ENCODE results near the gene RNF133.
"Not testable (repeated sequence)": the region's sequence is repeated elsewhere in the genome, so short reads cannot be mapped to it uniquely, and the experiment has no call there.

The RNF133 gene

DNA sequence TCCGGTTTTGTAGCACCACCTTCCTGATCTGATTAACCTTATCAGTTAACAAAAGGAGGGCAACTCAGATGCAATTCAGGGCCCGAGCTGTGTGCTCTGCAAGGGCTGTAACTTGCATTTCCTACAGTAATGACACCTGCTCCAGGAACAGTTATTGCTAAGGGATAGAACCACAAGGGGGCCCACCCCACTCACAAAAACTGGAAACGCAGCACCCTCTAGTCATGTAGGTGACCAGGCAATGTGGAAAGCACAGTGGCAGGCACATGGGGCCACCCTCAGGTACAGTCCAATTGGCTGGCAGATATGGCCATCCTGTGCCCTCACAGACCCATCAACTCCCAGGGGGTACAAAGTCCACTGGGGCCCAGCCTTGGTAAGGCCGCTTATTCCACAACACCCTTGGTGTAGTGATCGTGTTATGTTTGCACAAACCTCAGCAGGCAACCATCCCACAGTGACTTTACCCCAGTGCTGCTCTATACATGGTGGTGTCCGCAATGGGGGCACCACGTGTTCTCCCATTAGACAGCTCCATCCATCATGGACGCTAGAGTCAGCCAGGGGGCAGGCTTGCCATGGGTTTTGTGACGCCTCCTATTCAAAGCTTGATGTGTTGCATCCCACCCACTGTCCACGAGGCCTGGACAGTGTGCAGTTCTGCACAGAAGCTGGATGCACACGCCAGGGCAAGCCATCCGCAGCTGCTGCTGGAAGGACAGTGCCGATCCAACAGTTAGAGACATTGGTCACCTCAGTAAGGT is 9.4 kb downstream of the RNF133 start:
- DNase-seq = no peak

DNA sequence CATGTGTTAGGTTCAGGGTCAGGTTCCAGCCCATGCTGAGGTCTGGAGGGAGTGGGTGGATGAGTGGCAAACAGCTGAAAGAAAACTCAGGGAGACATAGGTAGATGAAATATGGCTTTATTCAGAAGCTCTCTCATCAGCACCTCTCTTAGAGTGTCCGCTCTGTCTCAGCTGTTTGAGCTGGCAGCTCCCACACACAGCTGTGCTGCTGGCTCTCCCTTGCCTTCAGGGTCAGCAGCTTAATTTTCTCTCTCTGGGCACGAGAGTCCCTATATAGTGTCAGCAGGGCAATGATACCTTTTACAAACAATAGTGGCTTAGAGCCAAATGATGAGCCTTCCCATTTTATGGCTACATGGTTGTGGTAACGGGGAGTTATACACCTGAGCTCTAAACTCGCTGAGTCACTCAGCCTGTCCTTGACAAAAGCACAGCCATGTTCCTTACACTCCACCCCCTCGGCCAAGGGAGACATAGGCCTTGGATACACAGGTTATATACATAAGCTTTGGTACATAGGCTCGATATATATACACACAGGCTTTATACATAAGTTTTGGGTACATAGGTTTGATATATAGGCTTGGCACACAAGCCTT is 10.4 kb downstream of the RNF133 start:
- DNase-seq = no peak

DNA sequence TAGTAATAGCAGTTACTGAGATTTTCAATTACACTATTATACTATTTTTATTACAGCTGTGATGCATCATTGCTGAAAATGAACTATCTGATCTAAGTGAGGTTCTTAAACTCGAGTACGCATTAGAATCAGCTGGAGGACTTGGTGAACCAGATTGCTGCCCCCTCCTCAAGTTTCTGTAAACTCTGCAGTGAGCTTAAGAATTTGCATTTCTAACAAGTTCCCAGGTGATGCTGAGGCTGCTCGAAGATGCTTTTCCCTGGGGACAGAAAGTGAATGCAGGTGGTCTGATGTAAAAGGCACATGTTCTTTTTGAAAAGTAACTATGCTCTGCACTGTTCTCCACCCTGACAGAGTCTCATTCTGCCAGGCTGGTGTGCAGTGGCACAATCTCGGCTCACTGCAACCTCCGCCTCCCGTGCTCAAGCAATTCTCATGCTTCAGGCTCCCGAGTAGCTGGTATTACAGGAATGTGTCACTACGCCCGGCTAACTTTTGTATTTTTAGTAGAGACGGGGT is 12.5 kb downstream of the RNF133 start:
- DNase-seq = no peak

DNA sequence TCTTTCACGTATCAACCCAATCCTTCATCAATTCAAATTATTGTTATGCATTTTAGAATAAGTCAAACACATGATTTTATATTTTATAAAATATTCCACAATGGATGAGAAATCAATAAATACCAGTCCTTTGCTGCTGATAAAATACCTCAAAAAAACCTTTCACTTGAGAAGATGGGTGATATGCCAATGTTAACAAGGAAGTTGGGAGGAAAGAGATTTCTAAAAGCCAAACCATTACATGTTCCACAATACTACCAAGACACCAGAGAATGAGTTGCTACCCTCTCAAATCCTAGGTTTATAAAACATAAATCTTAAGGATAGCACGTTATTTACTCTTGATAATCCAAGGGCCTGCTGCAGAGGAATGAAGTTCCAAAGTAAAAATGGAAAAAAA is 14.4 kb downstream of the RNF133 start:
- DNase-seq = no peak

DNA sequence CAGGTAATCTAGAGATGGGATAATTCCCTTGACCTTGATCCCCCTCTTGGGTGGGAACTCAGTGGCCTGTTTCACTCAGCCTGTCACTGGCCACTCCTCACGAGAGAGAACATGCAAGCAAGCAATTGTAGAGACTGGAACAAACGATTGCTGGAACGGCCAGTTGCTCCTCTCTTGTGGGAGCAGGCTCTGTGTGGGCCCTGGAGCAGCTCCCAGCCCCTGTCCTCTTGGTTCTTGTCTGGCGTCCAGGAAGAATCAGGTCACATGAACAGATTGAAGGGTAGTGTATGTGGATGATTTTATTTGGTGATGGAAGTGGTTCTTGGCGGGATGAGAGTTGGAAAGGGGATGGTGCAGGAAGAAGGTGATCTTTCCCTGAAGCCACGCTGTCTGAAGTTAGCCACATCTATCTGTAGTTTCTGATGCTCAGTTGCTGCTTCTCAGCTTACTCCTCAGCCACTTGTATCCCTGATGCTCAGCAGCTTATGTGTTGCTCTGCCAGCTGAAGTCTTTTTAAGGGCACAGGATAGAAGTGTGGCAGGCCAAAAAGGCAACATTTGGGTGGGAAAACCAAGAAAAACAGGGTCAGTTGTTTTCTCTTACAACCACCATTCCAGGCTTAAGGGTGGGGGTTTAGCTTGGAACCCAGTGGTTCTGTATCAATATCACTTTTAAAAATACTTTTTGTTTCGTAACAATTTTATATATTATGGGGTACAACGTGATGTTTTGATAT is 15.9 kb downstream of the RNF133 start:
- DNase-seq = no peak

DNA sequence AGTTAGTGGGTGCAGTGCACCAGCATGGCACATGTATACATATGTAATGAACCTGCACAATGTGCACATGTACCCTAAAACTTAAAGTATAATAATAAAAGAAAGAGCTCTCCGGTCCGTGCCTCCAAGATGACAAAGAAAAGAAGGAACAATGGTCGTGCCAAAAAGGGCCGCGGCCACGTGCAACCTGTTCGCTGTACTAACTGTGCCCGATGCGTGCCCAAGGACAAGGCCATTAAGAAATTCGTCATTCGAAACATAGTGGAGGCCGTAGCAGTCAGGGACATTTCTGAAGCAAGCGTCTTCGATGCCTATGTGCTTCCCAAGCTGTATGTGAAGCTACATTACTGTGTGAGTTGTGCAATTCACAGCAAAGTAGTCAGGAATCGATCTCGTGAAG is 17.7 kb downstream of the RNF133 start:
- not testable (repeated sequence) for DNase-seq

DNA sequence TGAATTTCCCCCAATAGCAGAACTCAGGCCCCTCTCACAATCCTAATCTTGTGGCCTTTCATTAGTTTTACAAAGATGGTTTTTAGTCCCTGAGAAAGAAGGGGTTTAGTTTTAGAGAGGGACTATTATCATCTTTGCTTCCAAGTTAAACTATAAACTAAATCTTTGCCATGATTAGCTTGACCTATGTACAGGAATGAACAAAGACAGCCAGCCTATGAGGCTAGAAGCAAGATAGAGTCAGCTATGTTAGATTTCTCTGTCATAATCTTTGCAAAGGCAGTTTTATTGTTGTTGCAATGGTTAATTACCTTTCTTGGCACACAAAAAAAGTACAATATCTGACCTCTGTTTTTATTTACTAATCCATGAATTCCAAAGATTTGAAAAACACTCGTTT is 19.1 kb downstream of the RNF133 start:
- no peak for DNase-seq

DNA sequence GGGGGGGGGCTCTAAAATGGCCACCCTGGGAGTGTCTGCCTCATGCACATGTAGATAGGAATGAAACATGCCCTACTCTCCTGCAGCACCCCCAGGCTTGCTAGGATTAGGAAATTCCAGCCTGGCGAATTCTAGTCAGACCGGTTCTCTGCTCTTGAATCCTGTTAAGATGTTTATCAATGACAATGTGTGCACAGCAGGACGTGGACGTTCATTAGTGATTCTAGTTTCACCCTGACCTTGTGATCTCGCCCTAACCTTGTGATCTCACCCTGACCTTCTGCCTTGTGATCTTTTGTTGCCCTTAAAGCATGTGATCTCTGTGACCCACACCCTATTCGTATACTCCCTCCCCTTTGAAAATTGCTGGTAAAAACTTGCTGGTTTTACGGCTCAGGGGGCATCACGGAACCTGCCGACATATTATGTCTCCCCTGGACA is 19.6 kb downstream of the RNF133 start:
- DNase-seq = not testable (repeated sequence)

DNA sequence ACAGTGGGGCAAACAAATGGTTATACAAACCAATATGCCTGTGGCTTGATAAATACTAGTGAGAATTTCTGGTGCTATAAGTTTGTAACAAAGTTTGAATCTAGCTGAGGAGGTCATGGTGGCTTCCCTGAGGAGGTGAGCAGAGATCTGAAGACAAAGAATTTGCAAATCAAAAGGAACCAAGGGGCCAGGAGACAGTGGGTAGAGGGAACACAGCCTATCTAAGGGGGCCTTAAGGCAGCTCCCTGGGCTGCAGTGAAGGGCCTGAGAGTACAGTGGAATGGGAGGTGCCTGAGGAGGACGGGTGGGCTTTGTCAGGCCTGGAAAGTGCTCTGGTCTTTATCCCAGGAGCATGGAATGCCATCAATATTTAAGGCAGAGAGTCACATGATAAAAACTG is 21.8 kb downstream of the RNF133 start:
- no peak for DNase-seq

DNA sequence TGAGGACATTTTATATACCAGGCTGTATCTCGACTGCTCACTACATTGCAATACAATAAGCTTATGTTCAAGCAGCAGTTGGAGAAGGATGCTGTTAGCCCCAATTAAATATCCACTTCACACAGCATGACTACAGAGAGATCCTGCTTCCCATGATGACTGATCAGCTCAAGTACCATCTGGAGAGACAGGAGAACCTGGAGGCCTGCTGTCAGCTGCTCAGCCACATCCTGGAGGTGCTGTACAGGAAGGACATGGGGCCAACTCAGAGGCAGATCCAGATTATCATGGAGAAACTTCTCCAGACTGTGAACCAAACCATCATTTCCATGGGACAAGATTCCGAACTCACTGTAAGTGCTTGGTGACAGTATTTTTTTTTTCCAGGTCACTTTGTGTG is 22.5 kb downstream of the RNF133 start:
- no peak for DNase-seq

DNA sequence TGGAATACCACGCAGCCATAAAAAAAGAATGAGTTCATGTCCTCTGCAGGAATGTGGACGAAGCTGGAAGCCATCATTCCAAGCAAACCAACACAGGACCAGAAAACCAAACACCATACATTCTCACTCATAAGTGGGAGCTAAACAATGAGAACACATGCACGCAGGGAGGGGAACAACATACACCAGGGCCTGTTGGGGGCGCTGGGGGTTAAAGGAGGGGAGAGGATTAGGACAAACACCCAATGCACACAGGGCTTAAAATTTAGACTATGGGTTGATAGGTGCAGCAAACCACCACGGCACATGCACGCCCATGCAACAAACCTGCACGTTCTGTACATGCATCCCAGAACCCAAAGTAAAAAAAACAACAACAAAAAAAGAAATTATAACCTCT is 23.3 kb downstream of the RNF133 start:
- DNase-seq = no peak

DNA sequence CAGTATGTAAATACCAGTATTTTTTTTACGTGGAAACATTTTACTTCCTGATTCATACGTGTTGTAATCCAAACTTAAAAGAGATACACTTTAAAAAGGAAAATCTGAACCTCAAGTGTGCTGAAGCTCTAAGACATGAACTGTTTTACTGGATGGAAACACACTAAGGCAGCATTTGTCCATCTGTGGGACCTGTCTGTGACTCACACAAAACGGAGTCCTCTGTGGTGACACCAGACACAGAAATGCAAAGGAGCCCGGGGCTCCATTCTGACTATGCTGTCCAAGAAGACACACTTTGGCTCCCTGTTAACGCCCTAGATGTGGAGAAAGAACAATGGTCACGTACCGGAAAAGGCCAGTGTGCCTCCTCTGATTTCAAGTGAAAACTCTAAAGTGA is 23.9 kb downstream of the RNF133 start:
- DNase-seq = no peak

DNA sequence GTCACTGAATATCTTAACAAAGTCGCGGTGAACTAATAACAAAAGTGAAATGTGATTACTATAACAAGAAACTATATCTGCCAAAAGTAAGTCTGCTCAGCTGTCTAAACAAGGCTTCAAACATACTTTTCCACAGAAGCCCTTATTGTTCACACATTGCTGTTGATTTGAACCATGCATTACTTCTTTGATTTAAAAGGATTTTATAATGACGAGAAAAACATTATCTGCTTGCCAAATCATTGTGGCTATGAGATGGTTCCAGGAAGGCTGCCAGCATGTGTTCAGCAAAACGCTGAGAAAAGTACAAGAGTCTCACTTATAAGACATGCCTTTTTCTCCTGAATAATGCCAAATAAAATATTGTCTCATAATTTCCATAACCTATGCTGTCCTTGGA is 24.4 kb downstream of the RNF133 start:
- no peak for DNase-seq

DNA sequence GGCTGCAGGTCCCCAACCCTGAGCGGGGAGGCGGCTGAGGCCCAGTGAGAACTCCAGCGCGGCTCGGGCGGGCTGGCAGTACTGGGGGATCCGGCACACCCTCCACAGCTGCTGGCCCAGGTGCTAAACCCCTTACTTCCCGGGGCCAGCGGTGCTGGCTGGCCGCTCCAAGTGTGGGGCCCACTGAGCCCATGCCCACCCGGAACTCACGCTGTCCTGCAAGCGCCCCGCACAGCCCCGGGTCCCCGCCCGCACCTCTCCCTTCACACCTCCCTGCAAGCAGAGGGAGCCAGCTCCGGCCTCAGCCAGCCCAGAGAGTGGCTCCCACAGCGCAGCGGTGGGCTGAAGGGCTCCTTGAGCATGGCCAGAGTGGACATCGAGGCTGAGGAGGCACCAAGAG is 25.0 kb downstream of the RNF133 start:
- DNase-seq = no peak

DNA sequence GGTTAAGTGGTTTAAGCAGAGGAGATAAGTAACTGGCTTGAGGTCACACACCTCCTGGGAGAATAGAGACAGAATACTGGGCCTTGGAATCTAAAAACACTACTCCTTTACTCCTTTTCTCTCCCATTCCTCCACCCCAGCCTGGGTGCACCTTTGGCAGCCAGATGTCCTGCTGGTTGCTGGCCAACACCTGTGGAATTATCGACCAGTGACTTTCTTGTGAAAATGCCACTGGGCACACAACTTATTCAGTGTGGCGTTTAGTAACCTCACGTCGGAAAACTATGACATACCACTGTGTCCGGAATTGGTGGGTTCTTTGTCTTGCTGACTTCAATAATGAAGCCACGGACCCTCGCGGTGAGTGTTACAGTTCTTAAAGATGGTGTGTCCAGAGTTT is 26.4 kb downstream of the RNF133 start:
- no peak for DNase-seq

DNA sequence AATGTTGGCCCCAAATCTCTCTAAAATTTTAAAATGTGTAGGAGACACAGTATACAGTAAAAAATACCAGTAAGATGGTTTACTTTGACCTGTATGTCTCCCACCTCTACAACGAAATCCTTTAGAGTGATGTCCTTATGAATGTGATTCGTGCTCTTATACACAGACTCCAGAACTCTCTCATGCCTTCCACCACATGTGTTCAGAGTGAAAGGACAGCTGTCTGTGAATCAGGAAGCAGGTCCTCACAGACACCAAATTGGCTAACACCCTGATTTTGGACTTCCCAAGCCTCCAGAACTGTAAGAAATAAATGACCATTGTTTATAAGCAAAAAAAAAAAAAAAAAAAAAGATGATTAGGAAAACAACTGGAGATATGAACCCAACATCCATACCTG is 35.2 kb downstream of the RNF133 start:
- no peak for DNase-seq

DNA sequence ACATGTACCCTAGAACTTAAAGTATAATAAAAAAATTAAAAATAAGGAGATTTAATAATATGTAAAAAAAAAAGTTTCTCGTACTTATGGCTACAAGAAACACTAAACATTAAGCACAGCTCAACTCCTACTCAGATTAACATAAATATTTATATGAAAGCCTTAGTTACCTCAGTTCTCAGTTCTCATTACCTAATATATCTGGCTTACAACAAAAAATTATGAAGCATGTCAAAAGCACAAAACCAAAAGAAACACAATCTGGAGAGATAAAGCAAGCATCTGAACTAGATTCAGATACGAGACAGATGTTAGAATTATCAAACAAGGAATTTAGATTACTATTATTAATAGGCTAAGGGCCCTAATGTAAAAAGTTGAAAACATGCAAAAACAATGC is 40.1 kb downstream of the RNF133 start:
- no peak for DNase-seq

DNA sequence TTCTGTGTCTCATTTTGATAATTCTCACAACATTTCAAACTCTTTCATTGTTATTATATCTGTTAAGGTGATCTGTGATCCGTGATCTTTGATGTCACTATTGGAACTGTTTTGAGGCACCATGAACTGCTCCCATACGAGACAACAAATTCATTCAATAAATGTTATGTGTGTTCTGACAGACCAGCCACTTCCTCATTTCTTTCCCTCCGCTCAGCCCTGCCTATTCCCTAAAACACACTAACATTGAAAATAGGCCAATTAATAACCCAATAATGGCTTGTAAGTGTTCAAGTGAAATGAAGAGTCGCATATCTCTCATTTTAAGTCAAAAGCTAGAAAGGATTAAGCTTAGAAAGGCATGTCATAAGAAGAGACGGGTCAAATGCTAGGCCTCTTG is 45.2 kb downstream of the RNF133 start:
- no peak for DNase-seq

DNA sequence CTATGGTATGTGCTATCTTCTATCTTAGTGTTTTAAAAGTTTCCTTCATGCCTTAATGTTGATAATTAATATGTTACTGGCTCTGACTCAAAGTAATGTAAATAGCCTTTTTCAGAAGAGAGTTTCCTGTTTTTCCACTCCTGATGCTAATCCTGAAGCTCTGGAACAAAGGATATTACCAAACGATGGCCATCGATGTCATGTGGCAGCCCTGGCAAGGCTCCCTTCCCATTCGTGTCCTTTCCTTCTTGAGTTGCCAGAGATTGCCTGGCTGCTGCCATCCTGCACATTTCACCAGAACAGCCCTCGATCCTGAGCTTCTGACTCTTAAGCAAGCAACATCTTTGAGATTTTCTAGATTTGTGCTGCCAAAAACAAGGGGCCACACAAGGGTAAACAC is 46.0 kb downstream of the RNF133 start:
- DNase-seq = no peak

DNA sequence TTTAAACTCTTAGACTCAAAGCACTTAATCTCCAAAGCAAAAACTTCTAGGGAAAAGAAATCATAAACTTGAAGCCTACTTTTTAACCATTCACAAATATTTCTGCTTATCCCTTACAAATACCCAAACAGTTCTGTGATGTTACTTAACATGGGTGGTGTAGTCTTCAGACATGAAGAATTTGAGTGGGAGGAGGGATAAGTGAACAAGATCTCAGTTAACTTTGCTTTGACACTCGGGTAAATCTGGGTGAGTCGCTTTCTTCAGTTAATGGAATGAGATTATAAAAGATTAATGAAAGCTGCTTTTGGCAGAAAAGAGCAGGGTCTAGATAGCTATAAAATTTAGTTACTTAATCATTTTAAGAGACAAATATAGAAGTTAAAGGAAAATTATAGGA is 47.5 kb downstream of the RNF133 start:
- DNase-seq = peak; percentile 65
